Skeletal muscle cell (primary cell): ENCODE results near the gene H3-3A.

Experiments used
- DNase-seq: peaks from one replicate; pipeline ENCODE4 v3.0.0-alpha.2; 2010; ENCODE audit warnings: low read depth
- H3K4me3 ChIP-seq: 2 replicates; pipeline ENCODE4 v1.5.1; 2011; ENCODE audit warnings: low read depth, mild to moderate bottlenecking, control low read depth, low read length, moderate library complexity

H3-3A gene

GRCh38 chr1:226062558-226063223 lies at the start of gene H3-3A:
TSS of gene H3-3A (plus strand) at chr1:226062716. CDS start at chr1:226064352, 1,636 bp downstream.
- H3K4me3 ChIP-seq = peak within 1 kb of the TSS; percentile 90
- peak; percentile 78 for DNase-seq

- H3K4me3 ChIP-seq = no peak overlapping the region
- no peak for DNase-seq
These were observed 45.4 kb upstream of the H3-3A start for GRCh38 chr1:226017070-226017469.

GRCh38 chr1:226019572-226019971 lies 42.9 kb upstream of the H3-3A start:
- no peak overlapping the region for H3K4me3 ChIP-seq
- no peak for DNase-seq

GRCh38 chr1:226021401-226021800 lies 41.1 kb upstream of the H3-3A start:
- no peak for DNase-seq
- no peak overlapping the region for H3K4me3 ChIP-seq

- DNase-seq = no peak
- no peak overlapping the region for H3K4me3 ChIP-seq
These were observed 40.7 kb upstream of the H3-3A start for GRCh38 chr1:226021801-226022200.

- no peak overlapping the region for H3K4me3 ChIP-seq
These were observed 38.8 kb upstream of the H3-3A start for GRCh38 chr1:226023735-226024134.

GRCh38 chr1:226026833-226027232 lies 35.7 kb upstream of the H3-3A start:
- DNase-seq = no peak
- H3K4me3 ChIP-seq = no peak overlapping the region

More at GRCh38 chr1:226023735-226024134, 38.8 kb upstream of the H3-3A start:
- DNase-seq = no peak

- DNase-seq = no peak
- H3K4me3 ChIP-seq = no peak overlapping the region
These were observed 34.8 kb upstream of the H3-3A start for GRCh38 chr1:226027538-226028217.

- DNase-seq = no peak
These were observed 33.4 kb upstream of the H3-3A start for GRCh38 chr1:226029093-226029496.

GRCh38 chr1:226029568-226030225 lies 32.8 kb upstream of the H3-3A start:
- H3K4me3 ChIP-seq = no peak overlapping the region
- no peak for DNase-seq

More at GRCh38 chr1:226029093-226029496, 33.4 kb upstream of the H3-3A start:
- no peak overlapping the region for H3K4me3 ChIP-seq

- no peak overlapping the region for H3K4me3 ChIP-seq
These were observed 28.9 kb upstream of the H3-3A start for GRCh38 chr1:226033582-226033981.

GRCh38 chr1:226033991-226034390 lies 28.5 kb upstream of the H3-3A start:
- no peak for DNase-seq
- no peak overlapping the region for H3K4me3 ChIP-seq

More at GRCh38 chr1:226033582-226033981, 28.9 kb upstream of the H3-3A start:
- no peak for DNase-seq

GRCh38 chr1:226034482-226034881 lies 28.0 kb upstream of the H3-3A start:
- peak; percentile 95 for DNase-seq
- no peak overlapping the region for H3K4me3 ChIP-seq

- no peak for DNase-seq
- H3K4me3 ChIP-seq = no peak overlapping the region
These were observed 26.6 kb upstream of the H3-3A start for GRCh38 chr1:226035915-226036314.

GRCh38 chr1:226038661-226039060 lies 23.9 kb upstream of the H3-3A start:
- H3K4me3 ChIP-seq = no peak overlapping the region
- no peak for DNase-seq

GRCh38 chr1:226041419-226041818 lies 21.1 kb upstream of the H3-3A start:
- no peak overlapping the region for H3K4me3 ChIP-seq
- DNase-seq = no peak

GRCh38 chr1:226044514-226045101 lies 17.9 kb upstream of the H3-3A start:
- no peak for DNase-seq
- no peak overlapping the region for H3K4me3 ChIP-seq

GRCh38 chr1:226046240-226046639 lies 16.3 kb upstream of the H3-3A start:
- H3K4me3 ChIP-seq = no peak overlapping the region
- DNase-seq = peak; percentile 48

GRCh38 chr1:226047495-226047894 lies 15.0 kb upstream of the H3-3A start:
- no peak overlapping the region for H3K4me3 ChIP-seq
- DNase-seq = no peak

- H3K4me3 ChIP-seq = no peak overlapping the region
- no peak for DNase-seq
These were observed 13.6 kb upstream of the H3-3A start for GRCh38 chr1:226048886-226049285.
